ENCODE measurements around the gene SPEM3.

DNA sequence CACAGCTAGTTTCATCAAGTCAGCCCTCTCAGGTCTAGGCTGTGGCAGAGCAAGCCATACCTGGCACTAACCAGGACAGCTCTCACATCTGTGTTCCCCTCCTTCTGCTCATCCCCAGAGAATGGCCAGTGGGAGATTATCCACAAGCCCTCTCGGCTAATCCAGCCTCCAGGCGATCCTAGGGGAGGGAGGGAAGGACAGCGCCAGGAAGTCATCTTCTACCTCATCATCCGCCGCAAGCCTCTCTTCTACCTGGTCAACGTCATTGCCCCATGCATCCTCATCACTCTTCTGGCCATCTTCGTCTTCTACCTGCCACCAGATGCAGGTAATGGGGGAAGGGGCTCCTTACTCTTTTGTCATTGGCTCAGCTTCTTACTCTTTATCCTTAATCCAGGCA is 19.8 kb downstream of the SPEM3 start:
- TF ChIP-seq EZH2 (IDR thresholded peaks at IDR 0.05; ENCODE audit: insufficient read depth, poor library complexity, severe bottlenecking) (no peak), EZH2phosphoT487 (IDR thresholded peaks at IDR 0.05; ENCODE audit: insufficient read depth, low read depth) (no peak)
